HCT116 (cell line): Measurements from ENCODE around the gene ADORA3. TPM values are rescaled to one million over a fixed set of nuclear protein-coding genes. Genes with fewer than 3 reads are reported as not detected.

Experiments used
- ATAC-seq: fragments of 200-7000 bp; cut with Tn5 transposase; 2 replicates; pipeline ENCODE4 v1.9.1; 2020; ENCODE audit warnings: mild to moderate bottlenecking, moderate library complexity
- BruUV-seq: library from RNA; stranded (reverse); fragments of 400-500 nt; replicated peaks from 2 replicates; lab custom pipeline; 2021; lab: Mats Ljungman, UMichigan
- CTCF ChIA-PET: fragments of 300-600 bp; sonication (Branson Sonifier 250); formaldehyde crosslinking; loops from one replicate; lab custom pipeline; 2021; ENCODE audit warnings: antibody characterized with exemption; lab: Charles Lee
- POLR2A ChIA-PET: fragments of 300-600, 350-600 bp; sonication (Branson Sonifier 250); formaldehyde crosslinking; loops from one replicate; lab custom pipeline; 2021; ENCODE audit warnings: antibody characterized with exemption; lab: Charles Lee
- RAD21 ChIA-PET, 2 experiments: fragments of 300-600 bp; sonication (Branson Sonifier 250); formaldehyde crosslinking; loops; one replicate each; lab custom pipeline; 2023; ENCODE audit warnings: low total read pairs in 2 of 2; ENCODE audit not compliant: uncharacterized antibody in 2 of 2, unreplicated experiment in 2 of 2, low non-redundant PET in 1 of 2; lab: Charles Lee
- DNase-seq: peaks from one replicate; pipeline ENCODE4 v3.0.0-alpha.2; 2010; ENCODE audit warnings: low read depth, low spot score
- H2AFZ ChIP-seq: fragments of 200-600 bp; shearing (Covaris generic), sonication (generic); 2 replicates; pipeline ENCODE4 v1.6.1; 2017; ENCODE audit warnings: low read depth, mixed run types, mixed read lengths, antibody characterized with exemption, low read length; ENCODE audit not compliant: poor library complexity, severe bottlenecking
- H3K27ac ChIP-seq: 2 replicates; pipeline ENCODE4 v1.5.1; 2012; ENCODE audit warnings: low read depth, low read length
- H3K27me3 ChIP-seq: fragments of 200-600 bp; sonication (generic); 2 replicates; pipeline ENCODE4 v1.6.1; 2016; ENCODE audit warnings: mixed run types, low read length, mixed read lengths; ENCODE audit not compliant: insufficient read depth
- H3K36me3 ChIP-seq, 2 experiments: fragments of 200-500 bp in 1 of 2; fragments of 200-600 bp in 1 of 2; sonication (Bioruptor generic) in 1 of 2; sonication (generic) in 1 of 2; 2 replicates each; pipeline versions ENCODE4 v1.5.1 to v1.6.1; 2014 to 2016; ENCODE audit warnings: low read length in 2 of 2, inconsistent platforms in 1 of 2, mixed read lengths in 1 of 2, mixed run types in 1 of 2; ENCODE audit not compliant: insufficient read depth in 2 of 2, control insufficient read depth in 1 of 2
- H3K4me1 ChIP-seq, 2 experiments: fragments of 200-600 bp in 1 of 2; sonication (generic) in 1 of 2; 2 replicates each; pipeline versions ENCODE4 v1.5.1 to v1.6.1; 2012 to 2017; ENCODE audit warnings: low read length in 2 of 2, inconsistent platforms in 1 of 2, mild to moderate bottlenecking in 1 of 2, mixed read lengths in 1 of 2, mixed run types in 1 of 2, moderate library complexity in 1 of 2; ENCODE audit not compliant: insufficient read depth in 2 of 2, control insufficient read depth in 1 of 2
- H3K4me2 ChIP-seq: fragments of 200-600 bp; sonication (generic); 2 replicates; pipeline ENCODE4 v1.6.1; 2017; ENCODE audit warnings: mixed run types, low read length, mixed read lengths
- H3K4me3 ChIP-seq, 2 experiments: fragments of 200-600 bp in 1 of 2; sonication (generic) in 1 of 2; replicated peaks in 1 of 2; 2 replicates each; pipeline ENCODE4 v1.5.1; 2011 to 2016; ENCODE audit warnings: low read length in 2 of 2, control low read depth in 1 of 2, low read depth in 1 of 2, mild to moderate bottlenecking in 1 of 2, mixed read lengths in 1 of 2, mixed run types in 1 of 2
- H3K79me2 ChIP-seq: fragments of 200-600 bp; sonication (generic); 2 replicates; pipeline ENCODE4 v1.6.1; 2017; ENCODE audit warnings: mild to moderate bottlenecking, mixed run types, low read length, moderate library complexity, mixed read lengths; ENCODE audit not compliant: insufficient read depth
- H3K9ac ChIP-seq: fragments of 200-600 bp; sonication (generic); 2 replicates; pipeline ENCODE4 v1.6.1; 2016; ENCODE audit warnings: low read length, mixed read lengths
- H3K9me2 ChIP-seq: fragments of 200-600 bp; sonication (generic), shearing (Covaris generic); 2 replicates; pipeline ENCODE4 v1.6.1; 2017; ENCODE audit warnings: mixed run types, mild to moderate bottlenecking, moderate library complexity; ENCODE audit not compliant: insufficient read depth
- H3K9me3 ChIP-seq, 2 experiments: fragments of 200-500 bp in 1 of 2; fragments of 200-600 bp in 1 of 2; sonication (Bioruptor generic) in 1 of 2; sonication (generic) in 1 of 2; 2 replicates each; pipeline ENCODE4 v1.6.1; 2014 to 2017; ENCODE audit warnings: low read length in 2 of 2, mixed read lengths in 2 of 2, inconsistent platforms in 1 of 2, low read depth in 1 of 2, mild to moderate bottlenecking in 1 of 2, mixed run types in 1 of 2, moderate library complexity in 1 of 2; ENCODE audit not compliant: control insufficient read depth in 1 of 2, insufficient read depth in 1 of 2
- H4K20me1 ChIP-seq: fragments of 200-600 bp; sonication (generic), shearing (Covaris generic); 2 replicates; pipeline ENCODE4 v1.6.1; 2017; ENCODE audit warnings: mixed run types, mild to moderate bottlenecking, moderate library complexity; ENCODE audit not compliant: insufficient read depth
- ATF3 ChIP-seq: IDR thresholded peaks from 2 replicates; pipeline ENCODE4 v1.6.1; 2012
- CBX3 ChIP-seq: IDR thresholded peaks from 2 replicates; pipeline ENCODE4 v1.6.1; 2012; ENCODE audit warnings: low read depth
- CEBPB ChIP-seq: IDR thresholded peaks from 2 replicates; pipeline ENCODE4 v1.6.1; 2012; ENCODE audit warnings: low read depth
- EGR1 ChIP-seq: IDR thresholded peaks from 2 replicates; pipeline ENCODE4 v1.6.1; 2012; ENCODE audit warnings: low read depth
- ELF1 ChIP-seq: IDR thresholded peaks from 2 replicates; pipeline ENCODE4 v1.6.1; 2012; ENCODE audit warnings: low read depth, borderline replicate concordance
- EZH2 ChIP-seq: fragments of 200-600 bp; sonication (generic); IDR thresholded peaks from 2 replicates; pipeline ENCODE4 v1.6.1; 2017; ENCODE audit warnings: antibody characterized with exemption, mixed run types
- EZH2phosphoT487 ChIP-seq: fragments of 200-600 bp; IDR thresholded peaks from 2 replicates; pipeline ENCODE4 v1.6.1; 2018; ENCODE audit warnings: antibody characterized with exemption, borderline replicate concordance
- JUND ChIP-seq: IDR thresholded peaks from 2 replicates; pipeline ENCODE4 v1.6.1; 2012
- MAX ChIP-seq: IDR thresholded peaks from 2 replicates; pipeline ENCODE4 v1.6.1; 2012
- POLR2A ChIP-seq: IDR thresholded peaks from 2 replicates; pipeline ENCODE4 v1.7.0; 2011; ENCODE audit warnings: borderline replicate concordance; ENCODE audit not compliant: insufficient read depth, insufficient read length; ENCODE audit errors: extremely low read depth
- RAD21 ChIP-seq: IDR thresholded peaks from 2 replicates; pipeline ENCODE4 v1.6.1; 2012; ENCODE audit warnings: low read depth, mild to moderate bottlenecking
- REST ChIP-seq: IDR thresholded peaks from 2 replicates; pipeline ENCODE4 v1.6.1; 2012; ENCODE audit warnings: low read depth
- SIN3A ChIP-seq: IDR thresholded peaks from 2 replicates; pipeline ENCODE4 v1.6.1; 2012; ENCODE audit warnings: low read depth
- TCF7L2 ChIP-seq: IDR thresholded peaks from 2 replicates; pipeline ENCODE4 v1.7.0; 2011; ENCODE audit warnings: borderline replicate concordance, inconsistent platforms; ENCODE audit not compliant: insufficient read depth, insufficient read length; ENCODE audit errors: extremely low read depth
- YY1 ChIP-seq: IDR thresholded peaks from 2 replicates; pipeline ENCODE4 v1.6.1; 2011; ENCODE audit warnings: low read length, low read depth, moderate library complexity, mild to moderate bottlenecking; ENCODE audit not compliant: insufficient replicate concordance; ENCODE audit errors: extremely low read depth
- ZBTB33 ChIP-seq: IDR thresholded peaks from 2 replicates; pipeline ENCODE4 v1.6.1; 2011; ENCODE audit warnings: mild to moderate bottlenecking, low read length, moderate library complexity; ENCODE audit not compliant: insufficient replicate concordance; ENCODE audit errors: extremely low read depth
- ZNF274 ChIP-seq: fragments of 200-500 bp; sonication (Bioruptor generic); IDR thresholded peaks from 2 replicates; pipeline ENCODE4 v1.6.1; 2014; ENCODE audit warnings: mild to moderate bottlenecking, low read depth, low read length, inconsistent platforms
- intact Hi-C: fragments of 100-400 bp; cut with micrococcal nuclease; formaldehyde crosslinking; loops from 2 replicates; pipeline ENCODE4 v1.10.0; 2022
- total RNA-seq: library from RNA; stranded (reverse); gene quantifications from one replicate; pipeline ENCODE4 v1.2.1, GENCODE V29; 2021; ENCODE audit not compliant: unreplicated experiment

Gene ADORA3
- total RNA-seq, 1 experiment from 2014 or later: not detected

- ATAC-seq: no peak
- ChIA-PET CTCF (interaction anchor here (1.2 kb wide), 1 partner anchor 44 kb away, joined by 4 read pairs; no protein-coding TSS in a partner anchor), POLR2A (no interaction called here), RAD21 (no interaction called here)
- no peak for TF ChIP-seq MAX
- no peak for TF ChIP-seq JUND
- no peak for TF ChIP-seq RAD21
- TF ChIP-seq YY1: no peak
- no peak for TF ChIP-seq CBX3
- TF ChIP-seq ELF1: no peak
- TF ChIP-seq REST: no peak
- TF ChIP-seq SIN3A: no peak
- TF ChIP-seq EZH2phosphoT487: no peak
- no peak for TF ChIP-seq ZNF274
- TF ChIP-seq TCF7L2: no peak
- no peak for TF ChIP-seq EGR1
- TF ChIP-seq EZH2: no peak
- no peak for TF ChIP-seq ATF3
- no peak for TF ChIP-seq POLR2A
- TF ChIP-seq ZBTB33: no peak
- no peak for TF ChIP-seq CEBPB
- H3K9ac ChIP-seq: no peak overlapping the region
- peaks cover 0 to 8% of the 10 kb centered on the region in 2 experiments; a peak in 1 of 4 replicates for H3K4me1 ChIP-seq
- no peaks in the 10 kb centered on the region for H3K9me3 ChIP-seq
- no peaks in the 10 kb centered on the region for H3K79me2 ChIP-seq
- no peak overlapping the region for H3K4me2 ChIP-seq
- no peaks in the 10 kb centered on the region for H3K36me3 ChIP-seq
- H2AFZ ChIP-seq: no peak overlapping the region
- H3K27me3 ChIP-seq: no peaks in the 10 kb centered on the region
- DNase-seq: no peak
- H3K4me3 ChIP-seq: no peak overlapping the region
- no peaks in the 10 kb centered on the region for H3K9me2 ChIP-seq
- BruUV-seq: no TSS peak
- H3K27ac ChIP-seq: no peak overlapping the region
- no peaks in the 10 kb centered on the region for H4K20me1 ChIP-seq
- intact Hi-C loops: no loop called here
Measured at GRCh38 chr1:111552587-111552986, 49.2 kb upstream of the ADORA3 start.
